NCI-H2227 (cell line): Measurements from ENCODE around the gene TRPM8.
A peak's percentile ranks its signal among the peaks of the same experiment; 100 is the strongest.

Source experiments
- DNase-seq: peaks from one replicate; lab custom pipeline; 2025; ENCODE audit not compliant: unreplicated experiment; lab: John Stamatoyannopoulos, UW

The TRPM8 gene

GRCh38 chr2:233972941-233973575 lies 55.9 kb downstream of the TRPM8 start:
- no peak for DNase-seq

- no peak for DNase-seq
Observed at GRCh38 chr2:233973786-233974185, 56.6 kb downstream of the TRPM8 start.

- no peak for DNase-seq
Observed at GRCh38 chr2:233974530-233975071, 57.4 kb downstream of the TRPM8 start.

- no peak for DNase-seq
Observed at GRCh38 chr2:233976087-233976486, 58.9 kb downstream of the TRPM8 start.

GRCh38 chr2:233976690-233977294 lies 59.6 kb downstream of the TRPM8 start:
- DNase-seq = peak; percentile 75

GRCh38 chr2:233977296-233977837 lies 60.2 kb downstream of the TRPM8 start:
- no peak for DNase-seq

- no peak for DNase-seq
Observed at GRCh38 chr2:233979748-233980147, 62.6 kb downstream of the TRPM8 start.

GRCh38 chr2:233980955-233981561 lies 63.9 kb downstream of the TRPM8 start:
- DNase-seq = no peak

GRCh38 chr2:233981574-233982420 lies 64.6 kb downstream of the TRPM8 start:
- DNase-seq = no peak

GRCh38 chr2:233982421-233983121 lies 65.4 kb downstream of the TRPM8 start:
- DNase-seq = no peak

- no peak for DNase-seq
Observed at GRCh38 chr2:233983445-233983844, 66.3 kb downstream of the TRPM8 start.

- DNase-seq = no peak
Observed at GRCh38 chr2:233988581-233988980, 71.4 kb downstream of the TRPM8 start.

- DNase-seq = peak; percentile 43
Observed at GRCh38 chr2:233989221-233989858, 72.2 kb downstream of the TRPM8 start.

- no peak for DNase-seq
Observed at GRCh38 chr2:233990261-233990798, 73.2 kb downstream of the TRPM8 start.

GRCh38 chr2:233991196-233991595 lies 74.0 kb downstream of the TRPM8 start:
- DNase-seq = no peak

- DNase-seq = no peak
Observed at GRCh38 chr2:233992513-233993217, 75.5 kb downstream of the TRPM8 start.

- DNase-seq = no peak
Observed at GRCh38 chr2:233993461-233993860, 76.3 kb downstream of the TRPM8 start.

GRCh38 chr2:233994151-233994550 lies 77.0 kb downstream of the TRPM8 start:
- no peak for DNase-seq

GRCh38 chr2:233996000-233996399 lies 78.8 kb downstream of the TRPM8 start:
- no peak for DNase-seq
